HG02571 (cell line): ENCODE data around the gene ADAMTS10.
"Not testable (repeated sequence)": the region's sequence is repeated elsewhere in the genome, so short reads cannot be mapped to it uniquely, and the experiment has no call there.

Experiments used
- ATAC-seq: cut with Tn5 transposase; IDR thresholded peaks from one replicate; pipeline ENCODE4 v1.9.1; 2021; ENCODE audit warnings: mild to moderate bottlenecking, moderate library complexity; ENCODE audit not compliant: unreplicated experiment

Gene ADAMTS10

GRCh38 chr19:8629184-8629583 is 18.7 kb upstream of the ADAMTS10 start:
- ATAC-seq = no peak

GRCh38 chr19:8626842-8627241 is 16.3 kb upstream of the ADAMTS10 start:
- ATAC-seq = no peak

GRCh38 chr19:8622886-8623285 is 12.4 kb upstream of the ADAMTS10 start:
- ATAC-seq = not testable (repeated sequence)

- ATAC-seq = no peak
These were observed 8.2 kb upstream of the ADAMTS10 start for GRCh38 chr19:8618751-8619150.

- no peak for ATAC-seq
These were observed 7.5 kb upstream of the ADAMTS10 start for GRCh38 chr19:8617984-8618383.

GRCh38 chr19:8617325-8617724 is 6.8 kb upstream of the ADAMTS10 start:
- ATAC-seq = not testable (repeated sequence)

GRCh38 chr19:8616861-8617260 is 6.3 kb upstream of the ADAMTS10 start:
- no peak for ATAC-seq

- no peak for ATAC-seq
These were observed 5.5 kb upstream of the ADAMTS10 start for GRCh38 chr19:8615813-8616596.

GRCh38 chr19:8615024-8615423 is 4.5 kb upstream of the ADAMTS10 start:
- ATAC-seq = no peak

GRCh38 chr19:8614455-8614854 is 3.9 kb upstream of the ADAMTS10 start:
- no peak for ATAC-seq

GRCh38 chr19:8612807-8613171 is 2.3 kb upstream of the ADAMTS10 start:
- no peak for ATAC-seq

- no peak for ATAC-seq
These were observed 1.6 kb upstream of the ADAMTS10 start for GRCh38 chr19:8611877-8612806.

GRCh38 chr19:8611391-8611876 is 919 bp upstream of the ADAMTS10 start:
- ATAC-seq = no peak

GRCh38 chr19:8610936-8611300 is 403 bp upstream of the ADAMTS10 start:
- ATAC-seq = no peak

GRCh38 chr19:8609279-8610040 is 1.1 kb downstream of the ADAMTS10 start:
- no peak for ATAC-seq

GRCh38 chr19:8608941-8609278 is 1.6 kb downstream of the ADAMTS10 start:
- no peak for ATAC-seq

- no peak for ATAC-seq
These were observed 3.1 kb downstream of the ADAMTS10 start for GRCh38 chr19:8607386-8607785.

- no peak for ATAC-seq
These were observed 5.0 kb downstream of the ADAMTS10 start for GRCh38 chr19:8605514-8605913.

GRCh38 chr19:8601796-8602195 is 8.7 kb downstream of the ADAMTS10 start:
- no peak for ATAC-seq

- ATAC-seq = no peak
These were observed 9.7 kb downstream of the ADAMTS10 start for GRCh38 chr19:8600816-8601215.

- no peak for ATAC-seq
These were observed 10.5 kb downstream of the ADAMTS10 start for GRCh38 chr19:8600064-8600463.
